Prostate gland (tissue), 2 donors: ENCODE results near the gene CBARP. TPM values are rescaled to one million over a fixed set of nuclear protein-coding genes. Genes with fewer than 3 reads are reported as not detected.
A peak's percentile ranks its signal among the peaks of the same experiment; 100 is the strongest.

Experiments
- DNase-seq: peaks from one replicate; pipeline ENCODE4 v3.0.0-alpha.2; 2019; ENCODE audit warnings: low spot score
- H3K27ac ChIP-seq, 2 donors: fragments of 200-600 bp; sonication (generic); 2 replicates each; pipeline ENCODE4 v1.5.1; 2017 to 2019
- H3K27me3 ChIP-seq: fragments of 200-600 bp; sonication (generic); replicated peaks from 2 replicates; pipeline ENCODE4 v1.5.1; 2019; ENCODE audit not compliant: insufficient read depth
- H3K36me3 ChIP-seq, 2 donors: fragments of 200-600 bp; sonication (generic); 1 replicate in 1 of 2; 2 replicates in 1 of 2; pipeline versions ENCODE4 v1.5.1 to v1.8.1; 2017 to 2019
- H3K4me1 ChIP-seq: fragments of 200-600 bp; sonication (generic); replicated peaks from 2 replicates; pipeline ENCODE4 v1.5.1; 2019
- H3K4me3 ChIP-seq, 2 donors: fragments of 200-600 bp; sonication (generic); 2 replicates each; pipeline ENCODE4 v1.5.1; 2017 to 2019
- H3K9me3 ChIP-seq: fragments of 200-600 bp; sonication (generic); 2 replicates; pipeline ENCODE4 v1.5.1; 2017
- CTCF ChIP-seq, 4 experiments: fragments of 200-600 bp in 2 of 4; fragments of 450-650 bp in 2 of 4; sonication (generic) in 2 of 4; IDR thresholded peaks; 1 replicate in 3 of 4; 2 replicates in 1 of 4; pipeline ENCODE4 v1.5.1; 2016 to 2019; ENCODE audit warnings: antibody characterized with exemption in 4 of 4, mild to moderate bottlenecking in 2 of 4, moderate library complexity in 2 of 4
- POLR2A ChIP-seq: fragments of 450-650 bp; IDR thresholded peaks from one replicate; pipeline ENCODE4 v1.6.1; 2016; ENCODE audit warnings: antibody characterized with exemption, mild to moderate bottlenecking
- POLR2AphosphoS5 ChIP-seq: sonication (generic); formaldehyde crosslinking; IDR thresholded peaks from one replicate; pipeline ENCODE4 v1.6.1; 2017; ENCODE audit warnings: antibody characterized with exemption
- WGBS: methylation state at CpG from one replicate; pipeline ENCODE4 v1.1.5; 2018; 5-methylcytosine and 5-hydroxymethylcytosine counted together
- intact Hi-C: fragments of 100-400 bp; cut with DNase I; formaldehyde crosslinking; loops from one replicate; pipeline ENCODE4 v1.14.2; 2022
- total RNA-seq, 2 donors: library from RNA; depleted of rRNA; stranded (reverse); fragments of >200 nt; gene quantifications; one replicate each; pipeline ENCODE4 v1.1.0, GENCODE V29; 2016

CBARP gene
- total RNA-seq, 2 donors from 2014 or later, result 0.68 to 4.4 TPM

DNA sequence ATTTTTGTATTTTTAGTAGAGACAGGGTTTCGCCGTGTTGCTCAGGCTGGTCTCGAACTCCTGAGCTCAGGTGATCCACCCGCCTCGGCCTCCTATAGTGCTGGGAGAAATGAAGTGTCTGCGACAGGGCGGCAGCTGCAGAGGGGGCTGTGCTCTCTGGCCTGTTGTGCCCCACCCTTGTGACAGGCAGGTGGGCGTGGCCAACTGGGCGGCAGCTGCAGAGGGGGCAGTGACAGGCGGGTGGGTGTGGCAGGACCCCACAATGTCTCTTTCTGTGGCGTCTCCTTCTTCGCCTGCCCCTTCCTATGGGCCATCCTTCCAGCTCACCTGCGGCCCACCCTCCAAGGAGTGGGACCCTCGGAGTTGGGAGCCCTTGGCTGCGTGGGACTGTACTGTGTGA lies 20.4 kb downstream of the CBARP start:
- TF ChIP-seq CTCF (IDR thresholded peaks at IDR 0.05) (no peak), POLR2A (no peak)
- Histone ChIP-seq H3K27ac (no peak overlapping the region), H3K36me3 (no peaks in the 10 kb centered on the region), H3K4me3 (no peak overlapping the region), H3K4me1 (peaks cover 23% of the 10 kb centered on the region), H3K9me3 (no peaks in the 10 kb centered on the region), H3K27me3 (no peaks in the 10 kb centered on the region)
- 88% methylated on average over 11 of the region's 15 CpGs for WGBS
- no peak for DNase-seq
- intact Hi-C loops, result no loop called here

- H3K36me3 ChIP-seq, result no peaks in the 10 kb centered on the region
- H3K4me3 ChIP-seq, result no peak overlapping the region
- no peaks in the 10 kb centered on the region for H3K9me3 ChIP-seq
- 80% methylated on average over 12 of the region's 12 CpGs for WGBS
- intact Hi-C loops, result no loop called here
- H3K27ac ChIP-seq, result no peak overlapping the region
- DNase-seq, result no peak
- peaks cover 25% of the 10 kb centered on the region for H3K4me1 ChIP-seq
- TF ChIP-seq CTCF (IDR thresholded peaks at IDR 0.05) (no peak), POLR2A (no peak), POLR2AphosphoS5 (no peak)
- H3K27me3 ChIP-seq, result no peaks in the 10 kb centered on the region
Measured at GRCh38 chr19:1216756-1217155, 21.0 kb downstream of the CBARP start.

DNA sequence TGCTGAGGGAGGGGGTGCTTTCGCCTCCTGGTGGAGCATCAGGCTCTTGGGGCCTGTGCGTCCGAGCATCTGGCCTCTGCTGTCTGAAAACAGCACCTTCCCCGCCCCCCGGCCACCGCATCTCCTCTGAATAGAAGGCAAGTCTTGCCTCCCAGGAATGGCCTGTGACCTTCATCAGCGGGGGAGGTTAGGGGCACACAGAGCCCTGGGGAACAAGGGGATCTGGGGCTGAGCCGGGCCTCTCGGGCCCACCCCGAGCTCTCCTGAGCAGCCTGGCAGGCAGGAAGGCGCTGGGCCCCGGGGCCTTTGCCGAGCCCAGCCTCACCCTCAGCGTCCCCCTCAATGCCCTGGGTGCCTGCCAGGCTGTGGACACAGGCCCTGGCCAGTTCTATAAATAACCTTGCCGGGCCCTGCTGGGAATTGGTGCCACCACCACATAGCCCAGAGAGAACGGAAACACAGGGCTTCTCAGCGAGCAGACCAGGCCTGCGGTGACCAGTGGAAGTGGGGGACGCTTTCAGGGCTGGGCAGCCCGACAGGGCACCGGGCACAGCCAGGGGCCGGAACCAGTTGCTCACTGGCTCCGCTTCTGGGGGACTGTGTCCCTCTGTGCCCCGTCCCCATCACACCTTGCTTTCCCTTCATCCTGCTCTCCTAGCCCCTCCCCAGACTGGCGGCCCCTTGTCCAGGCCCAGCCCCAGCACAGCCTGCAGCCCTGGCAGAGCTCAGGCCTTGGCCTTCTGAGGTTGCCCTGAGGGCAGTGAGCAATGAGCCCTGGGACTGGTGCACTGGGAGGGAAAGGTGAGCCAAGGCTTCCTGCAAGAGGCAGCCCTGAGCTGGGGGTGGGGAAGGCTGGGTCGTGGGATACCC lies 22.7 kb downstream of the CBARP start:
- H3K9me3 ChIP-seq, result no peaks in the 10 kb centered on the region
- H3K27me3 ChIP-seq, result no peaks in the 10 kb centered on the region
- no peaks in the 10 kb centered on the region for H3K36me3 ChIP-seq
- intact Hi-C loops, result no loop called here
- H3K4me3 ChIP-seq, result no peak overlapping the region
- WGBS, result 48% methylated on average over 26 of the region's 26 CpGs
- DNase-seq, result no peak
- no peak for TF ChIP-seq CTCF (IDR thresholded peaks at IDR 0.05)
- no peak for TF ChIP-seq POLR2A
- no peak for TF ChIP-seq POLR2AphosphoS5
- peaks cover 34% of the 10 kb centered on the region for H3K4me1 ChIP-seq
- peak overlapping the region; percentile 80 to 84 for H3K27ac ChIP-seq

- Histone ChIP-seq H3K9me3 (no peaks in the 10 kb centered on the region), H3K36me3 (no peaks in the 10 kb centered on the region), H3K4me1 (peaks cover 39% of the 10 kb centered on the region), H3K27ac (peak overlapping the region; percentile 80 to 84), H3K4me3 (no peak overlapping the region), H3K27me3 (no peaks in the 10 kb centered on the region)
- no peak for DNase-seq
- no peak for TF ChIP-seq POLR2A
- TF ChIP-seq CTCF (IDR thresholded peaks at IDR 0.05), result no peak
- no peak for TF ChIP-seq POLR2AphosphoS5
- intact Hi-C loops, result no loop called here
- 35% methylated on average over 18 of the region's 21 CpGs for WGBS
Measured at GRCh38 chr19:1214299-1214861, 23.4 kb downstream of the CBARP start.
